ENCODE data around the gene RNF39.

RNF39 gene

GRCh38 chr6:30092852-30093543, 17.4 kb upstream of the RNF39 start:
- no peak overlapping the region for H3K4me3 ChIP-seq (ENCODE audit: low read depth in 1 of 2, low read length in 2 of 2)
- H3K4me1 ChIP-seq (ENCODE audit: insufficient read depth, low read length): no peaks in the 10 kb centered on the region
- H3K27me3 ChIP-seq (ENCODE audit: control insufficient read depth in 1 of 2, insufficient read depth in 2 of 2, low read length in 2 of 2): peaks cover 29 to 32% of the 10 kb centered on the region in 2 donors
- no peaks in the 10 kb centered on the region for H3K36me3 ChIP-seq (ENCODE audit: insufficient read depth, low read length)
- H3K9me3 ChIP-seq (ENCODE audit: low read length): no peaks in the 10 kb centered on the region
- no peak overlapping the region for H3K27ac ChIP-seq (ENCODE audit: low read depth, low read length)
- no peak overlapping the region for H3K9ac ChIP-seq (ENCODE audit: low read length)

GRCh38 chr6:30091577-30092381, 16.2 kb upstream of the RNF39 start:
- Histone ChIP-seq H3K9me3 (ENCODE audit: low read length) (no peaks in the 10 kb centered on the region), H3K4me3 (ENCODE audit: low read depth in 1 of 2, low read length in 2 of 2) (no peak overlapping the region), H3K27me3 (ENCODE audit: control insufficient read depth in 1 of 2, insufficient read depth in 2 of 2, low read length in 2 of 2) (peaks cover 19 to 29% of the 10 kb centered on the region in 2 donors), H3K36me3 (ENCODE audit: insufficient read depth, low read length) (no peaks in the 10 kb centered on the region), H3K27ac (ENCODE audit: low read depth, low read length) (no peak overlapping the region), H3K9ac (ENCODE audit: low read length) (no peak overlapping the region), H3K4me1 (ENCODE audit: insufficient read depth, low read length) (no peaks in the 10 kb centered on the region)

- Histone ChIP-seq H3K27me3 (ENCODE audit: control insufficient read depth in 1 of 2, insufficient read depth in 2 of 2, low read length in 2 of 2) (peaks cover 14 to 19% of the 10 kb centered on the region in 2 donors), H3K4me1 (ENCODE audit: insufficient read depth, low read length) (no peaks in the 10 kb centered on the region), H3K4me3 (ENCODE audit: low read depth in 1 of 2, low read length in 2 of 2) (no peak overlapping the region), H3K9me3 (ENCODE audit: low read length) (no peaks in the 10 kb centered on the region), H3K9ac (ENCODE audit: low read length) (no peak overlapping the region), H3K36me3 (ENCODE audit: insufficient read depth, low read length) (no peaks in the 10 kb centered on the region), H3K27ac (ENCODE audit: low read depth, low read length) (no peak overlapping the region)
Observed at GRCh38 chr6:30087876-30088275, 12.3 kb upstream of the RNF39 start.

GRCh38 chr6:30077218-30077617, 1.6 kb upstream of the RNF39 start:
- no peaks in the 10 kb centered on the region for H3K36me3 ChIP-seq (ENCODE audit: insufficient read depth, low read length)
- H3K9ac ChIP-seq (ENCODE audit: low read length): no peak overlapping the region
- H3K27ac ChIP-seq (ENCODE audit: low read depth, low read length): no peak overlapping the region
- no peak overlapping the region for H3K4me3 ChIP-seq (ENCODE audit: low read depth in 1 of 2, low read length in 2 of 2)
- no peaks in the 10 kb centered on the region for H3K9me3 ChIP-seq (ENCODE audit: low read length)
- H3K27me3 ChIP-seq (ENCODE audit: control insufficient read depth in 1 of 2, insufficient read depth in 2 of 2, low read length in 2 of 2): peaks cover 36 to 48% of the 10 kb centered on the region in 2 donors
- H3K4me1 ChIP-seq (ENCODE audit: insufficient read depth, low read length): peaks cover 9% of the 10 kb centered on the region

GRCh38 chr6:30075790-30076732, 492 bp upstream of the RNF39 start:
- no peaks in the 10 kb centered on the region for H3K36me3 ChIP-seq (ENCODE audit: insufficient read depth, low read length)
- no peaks in the 10 kb centered on the region for H3K9me3 ChIP-seq (ENCODE audit: low read length)
- no peak overlapping the region for H3K4me3 ChIP-seq (ENCODE audit: low read depth in 1 of 2, low read length in 2 of 2)
- peaks cover 47 to 59% of the 10 kb centered on the region in 2 donors for H3K27me3 ChIP-seq (ENCODE audit: control insufficient read depth in 1 of 2, insufficient read depth in 2 of 2, low read length in 2 of 2)
- no peak overlapping the region for H3K9ac ChIP-seq (ENCODE audit: low read length)
- H3K27ac ChIP-seq (ENCODE audit: low read depth, low read length): no peak overlapping the region
- peaks cover 9% of the 10 kb centered on the region for H3K4me1 ChIP-seq (ENCODE audit: insufficient read depth, low read length)

GRCh38 chr6:30074331-30075093, 1.1 kb downstream of the RNF39 start:
- no peaks in the 10 kb centered on the region for H3K9me3 ChIP-seq (ENCODE audit: low read length)
- peaks cover 52 to 68% of the 10 kb centered on the region in 2 donors for H3K27me3 ChIP-seq (ENCODE audit: control insufficient read depth in 1 of 2, insufficient read depth in 2 of 2, low read length in 2 of 2)
- peaks cover 7% of the 10 kb centered on the region for H3K36me3 ChIP-seq (ENCODE audit: insufficient read depth, low read length)
- H3K4me3 ChIP-seq (ENCODE audit: low read depth in 1 of 2, low read length in 2 of 2): peak overlapping the region in 1 of 2 donors; percentile 20
- H3K9ac ChIP-seq (ENCODE audit: low read length): no peak overlapping the region
- no peak overlapping the region for H3K27ac ChIP-seq (ENCODE audit: low read depth, low read length)
- H3K4me1 ChIP-seq (ENCODE audit: insufficient read depth, low read length): peaks cover 9% of the 10 kb centered on the region

GRCh38 chr6:30073489-30074235, 1.9 kb downstream of the RNF39 start:
- no peak overlapping the region for H3K4me3 ChIP-seq (ENCODE audit: low read depth in 1 of 2, low read length in 2 of 2)
- H3K9ac ChIP-seq (ENCODE audit: low read length): no peak overlapping the region
- peaks cover 51 to 68% of the 10 kb centered on the region in 2 donors for H3K27me3 ChIP-seq (ENCODE audit: control insufficient read depth in 1 of 2, insufficient read depth in 2 of 2, low read length in 2 of 2)
- peaks cover 9% of the 10 kb centered on the region for H3K4me1 ChIP-seq (ENCODE audit: insufficient read depth, low read length)
- H3K9me3 ChIP-seq (ENCODE audit: low read length): no peaks in the 10 kb centered on the region
- no peak overlapping the region for H3K27ac ChIP-seq (ENCODE audit: low read depth, low read length)
- H3K36me3 ChIP-seq (ENCODE audit: insufficient read depth, low read length): peaks cover 13% of the 10 kb centered on the region

- Histone ChIP-seq H3K4me1 (ENCODE audit: insufficient read depth, low read length) (peaks cover 17% of the 10 kb centered on the region), H3K9me3 (ENCODE audit: low read length) (no peaks in the 10 kb centered on the region), H3K36me3 (ENCODE audit: insufficient read depth, low read length) (peaks cover 16% of the 10 kb centered on the region), H3K9ac (ENCODE audit: low read length) (no peak overlapping the region), H3K27ac (ENCODE audit: low read depth, low read length) (no peak overlapping the region), H3K27me3 (ENCODE audit: control insufficient read depth in 1 of 2, insufficient read depth in 2 of 2, low read length in 2 of 2) (peaks cover 45 to 62% of the 10 kb centered on the region in 2 donors), H3K4me3 (ENCODE audit: low read depth in 1 of 2, low read length in 2 of 2) (no peak overlapping the region)
Observed at GRCh38 chr6:30071858-30072257, 3.7 kb downstream of the RNF39 start.

- H3K4me3 ChIP-seq (ENCODE audit: low read depth in 1 of 2, low read length in 2 of 2): no peak overlapping the region
- H3K27ac ChIP-seq (ENCODE audit: low read depth, low read length): no peak overlapping the region
- peaks cover 17% of the 10 kb centered on the region for H3K4me1 ChIP-seq (ENCODE audit: insufficient read depth, low read length)
- H3K36me3 ChIP-seq (ENCODE audit: insufficient read depth, low read length): peaks cover 16% of the 10 kb centered on the region
- no peak overlapping the region for H3K9ac ChIP-seq (ENCODE audit: low read length)
- no peaks in the 10 kb centered on the region for H3K9me3 ChIP-seq (ENCODE audit: low read length)
- peaks cover 45 to 61% of the 10 kb centered on the region in 2 donors for H3K27me3 ChIP-seq (ENCODE audit: control insufficient read depth in 1 of 2, insufficient read depth in 2 of 2, low read length in 2 of 2)
Observed at GRCh38 chr6:30071081-30071818, 4.3 kb downstream of the RNF39 start.
